GM21381 (cell line): ENCODE data around the gene EPHA1.

Source experiments
- ATAC-seq: cut with Tn5 transposase; IDR thresholded peaks from one replicate; pipeline ENCODE4 v1.9.1; 2021; ENCODE audit warnings: mild to moderate bottlenecking, moderate library complexity; ENCODE audit not compliant: unreplicated experiment

The EPHA1 gene

DNA sequence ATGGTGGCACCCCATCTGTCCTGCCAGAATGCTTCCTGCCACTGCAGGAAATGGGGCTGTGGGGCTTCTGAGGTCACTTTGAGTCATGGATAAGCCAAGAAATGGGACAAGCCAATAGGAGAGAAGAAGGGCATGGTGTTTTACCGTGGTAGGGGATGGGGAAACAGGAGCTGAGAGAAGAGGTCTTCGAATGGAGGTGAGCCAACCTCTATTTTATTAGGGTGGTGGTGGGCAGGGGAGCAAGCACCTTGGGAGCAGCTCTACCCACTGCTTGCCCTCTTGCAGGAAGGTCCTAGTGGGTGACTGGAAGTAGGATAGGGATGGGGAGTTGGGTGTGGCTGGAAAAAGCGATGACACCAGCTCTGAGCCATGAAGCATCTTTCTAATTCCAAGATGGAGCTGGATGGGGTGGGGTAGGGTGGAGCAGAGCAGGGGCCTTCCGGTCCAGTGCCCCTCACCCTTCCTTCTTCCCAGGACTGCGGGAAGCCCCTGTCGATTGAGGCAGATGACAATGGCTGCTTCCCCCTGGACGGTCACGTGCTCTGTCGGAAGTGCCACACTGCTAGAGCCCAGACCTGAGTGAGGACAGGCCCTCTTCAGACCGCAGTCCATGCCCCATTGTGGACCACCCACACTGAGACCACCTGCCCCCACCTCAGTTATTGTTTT, 18.4 kb downstream of the EPHA1 start:
- ATAC-seq: no peak

- no peak for ATAC-seq
Observed at GRCh38 chr7:143389316-143390103, 19.1 kb downstream of the EPHA1 start.

GRCh38 chr7:143388491-143389101, 20.1 kb downstream of the EPHA1 start:
- ATAC-seq: no peak

DNA sequence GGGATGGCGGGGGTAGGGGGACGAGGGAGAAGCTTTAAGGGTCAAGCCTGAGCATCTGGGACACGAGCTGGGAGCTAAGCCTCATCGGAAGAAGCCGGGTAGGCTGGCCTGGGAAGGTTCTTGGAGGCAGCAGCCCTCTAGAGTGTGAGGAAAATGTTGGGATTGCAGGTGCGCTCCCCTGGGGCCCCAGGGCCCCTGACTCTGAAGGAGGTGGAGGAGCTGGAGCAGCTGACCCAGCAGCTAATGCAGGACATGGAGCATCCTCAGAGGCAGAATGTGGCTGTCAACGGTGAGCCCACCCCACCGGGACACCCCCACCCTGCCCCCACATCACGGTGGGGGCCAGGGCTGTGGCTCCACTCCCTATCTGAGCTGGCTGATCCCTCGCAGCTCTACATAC, 20.6 kb downstream of the EPHA1 start:
- no peak for ATAC-seq

DNA sequence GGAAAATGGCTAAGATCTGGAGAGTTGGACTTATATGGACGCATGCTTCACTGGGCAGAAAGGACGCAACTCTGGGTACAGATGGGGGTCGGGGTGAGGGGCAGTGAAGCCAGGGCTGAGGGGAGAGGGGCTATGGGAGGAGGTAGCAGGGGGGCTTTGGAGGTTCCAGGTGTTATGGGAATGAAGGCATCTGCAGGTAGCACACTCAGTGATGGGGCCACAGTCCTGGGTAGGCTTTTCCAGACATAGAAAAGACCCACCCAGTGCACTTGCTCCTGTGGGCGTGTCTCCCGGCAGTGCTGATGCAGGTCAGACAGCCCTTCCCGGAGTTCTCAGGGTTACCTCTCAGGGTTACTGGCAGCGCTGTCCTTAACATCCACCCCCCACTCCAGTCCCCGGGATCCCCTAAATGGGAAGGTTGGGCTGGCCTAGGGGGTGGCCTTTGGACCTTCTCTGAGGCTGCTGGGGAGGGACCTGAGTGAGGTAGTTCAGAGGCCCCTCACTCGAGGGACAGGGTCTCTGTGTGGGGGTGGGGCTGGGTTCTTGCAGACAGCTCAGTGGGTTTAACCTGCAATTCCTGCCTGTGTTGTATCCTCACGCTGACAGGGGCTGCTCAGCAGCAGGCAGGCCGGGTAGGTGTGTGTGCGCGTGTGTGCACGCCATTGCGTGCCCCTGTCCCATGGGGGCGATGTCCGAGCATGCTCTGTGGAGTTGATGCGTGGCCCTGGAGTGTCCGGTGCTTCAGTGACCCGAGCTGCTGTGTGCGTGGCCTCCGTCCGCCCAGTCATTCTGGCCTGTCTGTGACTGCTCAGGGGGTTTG, 21.3 kb downstream of the EPHA1 start:
- ATAC-seq: no peak

DNA sequence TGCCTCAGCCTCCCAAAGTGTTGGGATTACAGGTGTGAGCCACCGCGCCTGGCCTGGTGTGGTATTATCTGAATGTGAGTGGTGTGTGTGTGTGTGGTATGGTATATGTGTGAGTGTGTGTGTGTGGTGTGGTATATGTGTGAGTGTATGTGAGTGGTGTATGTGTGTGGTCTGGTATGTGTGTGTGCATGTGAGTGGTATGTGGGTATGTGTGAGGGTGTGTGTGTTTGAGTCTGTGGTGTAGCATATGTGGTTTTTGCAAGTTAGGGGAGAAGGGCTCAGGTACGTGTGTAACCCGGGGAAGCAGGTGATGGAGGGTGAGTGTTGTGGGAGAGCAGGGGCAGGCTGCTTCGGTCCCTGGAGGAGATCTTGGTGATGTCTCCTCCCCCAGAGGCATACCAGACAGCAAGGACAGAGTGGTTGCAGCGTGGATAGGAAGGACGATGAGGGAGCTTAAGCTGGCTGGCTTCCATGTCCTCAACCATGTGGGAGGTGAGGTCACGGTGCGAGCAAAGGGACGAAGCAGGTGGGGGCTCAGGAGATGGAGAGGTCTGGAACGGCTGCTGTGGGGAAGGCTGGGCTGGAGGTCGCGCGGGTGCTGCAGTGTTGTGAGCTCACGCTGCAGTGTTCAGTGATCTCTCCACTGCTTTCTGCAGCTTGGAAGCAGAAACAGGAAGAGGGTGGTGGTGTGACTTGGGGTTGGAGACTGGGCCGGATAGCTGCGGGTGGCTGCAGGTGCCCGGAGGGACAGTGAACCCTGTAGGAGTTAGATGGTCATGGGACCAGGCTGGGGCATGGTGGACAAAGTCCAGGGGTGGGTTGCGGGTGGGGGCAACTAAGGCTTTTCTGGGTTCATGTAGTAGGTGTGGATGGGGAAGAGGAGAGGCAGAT, 22.5 kb downstream of the EPHA1 start:
- ATAC-seq: peak; percentile 44

- no peak for ATAC-seq
Observed at GRCh38 chr7:143384661-143385631, 23.7 kb downstream of the EPHA1 start.

DNA sequence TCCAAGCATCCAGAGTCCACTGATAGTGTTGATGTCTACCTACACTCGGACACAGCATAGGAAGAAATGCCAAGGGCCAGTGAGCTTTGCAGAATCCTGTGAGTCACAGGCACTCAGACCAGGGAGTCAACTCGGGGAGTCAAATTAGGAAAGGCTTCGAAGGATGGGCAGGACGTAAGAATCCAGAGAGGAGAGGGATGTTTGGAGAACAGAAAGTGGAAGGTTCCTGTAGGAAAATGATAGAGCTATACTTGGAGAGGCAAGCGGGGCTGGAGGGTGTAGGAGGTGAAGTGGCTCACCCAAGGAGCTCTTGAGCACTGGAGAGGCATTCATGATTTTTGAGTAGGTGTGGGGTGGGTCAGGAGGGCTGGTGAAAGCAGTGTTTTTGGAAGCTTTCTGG, 24.5 kb downstream of the EPHA1 start:
- ATAC-seq: no peak

DNA sequence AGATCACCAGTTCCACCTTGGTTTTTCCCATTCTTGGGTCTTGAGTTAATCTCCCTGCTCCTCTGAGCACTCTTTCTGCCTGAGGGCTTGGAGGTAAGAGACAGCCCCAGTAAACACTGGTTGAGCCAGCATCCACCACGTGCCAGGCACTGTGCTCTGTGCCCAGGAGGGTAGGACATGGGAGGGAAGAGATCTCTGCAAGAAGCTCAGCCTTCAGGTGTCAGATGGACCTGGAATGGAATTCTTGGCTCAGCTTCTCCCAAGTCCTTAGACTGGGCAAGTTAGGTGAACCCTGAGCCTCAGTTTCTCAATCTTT, 25.1 kb downstream of the EPHA1 start:
- ATAC-seq: no peak

GRCh38 chr7:143382791-143383641, 25.6 kb downstream of the EPHA1 start:
- no peak for ATAC-seq

DNA sequence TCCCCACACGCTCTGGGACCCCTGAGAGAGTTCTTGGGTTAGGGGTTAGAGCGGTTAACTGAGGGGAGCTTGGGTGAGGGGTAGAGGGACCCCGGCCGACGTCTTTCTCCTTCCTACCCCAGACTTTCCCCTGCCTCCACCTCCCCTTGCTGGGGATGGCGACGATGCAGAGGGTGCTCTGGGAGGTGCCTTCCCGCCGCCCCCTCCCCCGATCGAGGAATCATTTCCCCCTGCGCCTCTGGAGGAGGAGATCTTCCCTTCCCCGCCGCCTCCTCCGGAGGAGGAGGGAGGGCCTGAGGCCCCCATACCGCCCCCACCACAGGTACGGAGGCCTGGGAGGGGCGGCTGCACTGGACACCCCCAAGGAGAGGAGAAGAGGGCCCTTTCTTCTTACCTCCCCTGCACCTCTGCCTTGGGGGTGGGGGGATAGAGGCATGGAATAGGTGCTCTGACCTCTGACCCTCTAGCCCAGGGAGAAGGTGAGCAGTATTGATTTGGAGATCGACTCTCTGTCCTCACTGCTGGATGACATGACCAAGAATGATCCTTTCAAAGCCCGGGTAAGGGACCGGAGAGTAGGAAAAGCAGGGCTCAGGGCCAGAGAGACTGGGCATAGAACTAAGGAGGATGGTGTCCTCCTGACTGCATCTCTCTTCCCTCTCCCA, 26.4 kb downstream of the EPHA1 start:
- no peak for ATAC-seq

GRCh38 chr7:143381427-143382125, 27.1 kb downstream of the EPHA1 start:
- peak; percentile 12 for ATAC-seq

DNA sequence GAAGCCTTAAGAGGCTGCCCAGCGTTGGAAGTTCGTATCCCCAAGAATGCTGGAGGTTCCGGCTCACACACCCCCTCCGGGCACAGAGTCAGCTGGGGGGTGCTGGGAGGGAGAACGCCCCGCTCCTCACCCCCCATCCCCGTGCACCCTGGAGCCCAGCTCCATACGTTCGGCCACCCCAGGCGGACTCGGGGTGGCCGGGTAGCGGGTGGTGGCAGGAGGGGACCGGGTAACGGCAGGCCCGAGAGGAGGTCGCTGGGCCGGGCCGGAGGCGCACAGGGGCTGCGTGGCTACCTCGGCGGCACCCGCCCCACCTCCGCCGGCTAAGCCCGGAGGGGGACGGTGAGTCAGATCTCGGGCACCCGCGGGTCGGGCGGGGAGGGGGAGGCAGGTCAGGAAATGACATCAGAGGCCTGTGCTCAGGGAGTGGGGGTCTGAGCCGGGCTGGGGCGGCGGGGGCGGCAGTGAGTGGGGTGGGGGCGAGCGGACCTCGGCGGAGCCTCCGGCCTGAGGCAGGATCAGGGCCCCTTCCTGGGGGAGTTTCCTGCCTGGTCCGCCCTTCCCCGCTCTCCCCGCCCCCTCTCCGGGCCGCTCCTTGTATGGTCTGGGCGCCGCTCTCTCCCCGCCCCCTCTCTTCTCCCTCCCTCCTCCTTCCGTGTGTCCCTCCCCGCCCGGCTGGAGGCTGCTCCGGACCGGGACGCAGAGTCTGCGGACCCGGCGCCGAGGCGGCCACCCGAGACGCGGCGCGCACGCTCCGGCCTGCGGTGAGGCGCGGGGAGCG, 27.8 kb downstream of the EPHA1 start, which contains the start of gene ZYX:
TSS of gene ZYX (plus strand) at position 700 of the 781 bp plus-strand sequence. CDS start 227 bp downstream, outside the sequence.
- ATAC-seq: peak; percentile 73

- ATAC-seq: peak; percentile 56
Observed at GRCh38 chr7:143380260-143380645, 28.4 kb downstream of the EPHA1 start.

- ATAC-seq: peak; percentile 8
Observed at GRCh38 chr7:143379611-143380259, 28.9 kb downstream of the EPHA1 start.

- ATAC-seq: no peak
Observed at GRCh38 chr7:143376396-143376795, 32.3 kb downstream of the EPHA1 start.
